Measurements from ENCODE around the gene CHP1. TPM values are rescaled to one million over a fixed set of nuclear protein-coding genes. Genes with fewer than 3 reads are reported as not detected.

The CHP1 gene
- 10 to 100 TPM; 59.5 to 79.1 (median 73.3) TPM for total RNA-seq
- polyA plus RNA-seq = 10 to 100 TPM; 23.2 to 27.6 TPM

DNA sequence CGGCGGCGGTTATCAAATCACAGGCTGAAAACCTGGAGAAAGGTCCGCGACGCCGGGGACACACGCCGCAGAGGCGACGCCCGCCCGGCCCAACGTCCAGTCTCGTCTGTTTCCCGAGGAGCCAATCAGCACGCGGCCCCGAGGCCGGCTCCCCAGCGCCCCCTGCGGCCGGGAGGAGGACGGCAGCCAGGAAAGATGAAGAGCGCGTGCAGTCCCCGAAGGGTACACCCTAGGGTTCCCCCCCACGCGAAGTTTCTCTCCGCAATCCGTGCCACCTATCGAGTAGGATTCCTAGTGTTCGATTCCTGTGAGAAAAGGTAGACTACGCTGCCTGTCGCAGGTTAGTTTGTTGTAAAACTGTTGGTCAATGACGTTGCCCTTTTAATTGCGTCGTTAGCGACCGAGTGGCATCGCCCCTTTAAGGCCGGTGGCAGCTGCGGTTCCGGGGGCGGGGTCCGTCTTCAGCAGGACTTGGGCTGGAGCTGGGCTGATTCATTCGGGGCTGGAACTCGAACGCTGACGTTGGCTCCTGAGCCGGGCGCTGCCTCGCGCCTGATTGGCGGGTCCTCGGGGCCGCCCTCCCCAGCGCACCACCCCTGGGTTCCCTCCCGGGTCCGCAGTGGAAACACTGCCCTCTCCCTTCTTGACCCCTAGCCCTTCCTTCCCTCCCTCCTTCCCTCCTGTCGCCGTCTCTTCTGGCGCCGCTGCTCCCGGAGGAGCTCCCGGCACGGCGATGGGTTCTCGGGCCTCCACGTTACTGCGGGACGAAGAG lies at the start of gene CHP1, which contains the start of gene EXD1:
Gene CHP1, plus strand, starts transcription at position 619 of the 772 bp plus-strand sequence. Its CDS starts 115 bp downstream, at position 734.
Gene EXD1, minus strand, starts transcription at position 108 of the 772 bp plus-strand sequence. CDS start 4,182 bp downstream, outside the sequence.
- DNase-seq (peak; percentile 96 to 99 (median 98)), FAIRE-seq (peak; percentile 70), ATAC-seq (peak; percentile 96 to 99 (median 97))
- TF ChIP-seq, protein P1, sequence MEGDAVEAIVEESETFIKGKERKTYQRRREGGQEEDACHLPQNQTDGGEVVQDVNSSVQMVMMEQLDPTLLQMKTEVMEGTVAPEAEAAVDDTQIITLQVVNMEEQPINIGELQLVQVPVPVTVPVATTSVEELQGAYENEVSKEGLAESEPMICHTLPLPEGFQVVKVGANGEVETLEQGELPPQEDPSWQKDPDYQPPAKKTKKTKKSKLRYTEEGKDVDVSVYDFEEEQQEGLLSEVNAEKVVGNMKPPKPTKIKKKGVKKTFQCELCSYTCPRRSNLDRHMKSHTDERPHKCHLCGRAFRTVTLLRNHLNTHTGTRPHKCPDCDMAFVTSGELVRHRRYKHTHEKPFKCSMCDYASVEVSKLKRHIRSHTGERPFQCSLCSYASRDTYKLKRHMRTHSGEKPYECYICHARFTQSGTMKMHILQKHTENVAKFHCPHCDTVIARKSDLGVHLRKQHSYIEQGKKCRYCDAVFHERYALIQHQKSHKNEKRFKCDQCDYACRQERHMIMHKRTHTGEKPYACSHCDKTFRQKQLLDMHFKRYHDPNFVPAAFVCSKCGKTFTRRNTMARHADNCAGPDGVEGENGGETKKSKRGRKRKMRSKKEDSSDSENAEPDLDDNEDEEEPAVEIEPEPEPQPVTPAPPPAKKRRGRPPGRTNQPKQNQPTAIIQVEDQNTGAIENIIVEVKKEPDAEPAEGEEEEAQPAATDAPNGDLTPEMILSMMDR (IDR thresholded peaks at IDR 0.05) = peak; percentile 90 to 95 (median 92)
- Histone ChIP-seq H3K9me3 (no peaks in the 10 kb centered on the region), H3K27me3 (no peaks in the 10 kb centered on the region), H3K4me3 (peak within 1 kb of the TSS; percentile 76 to 89 (median 80)), H3K4me1 (peaks cover 10 to 22% (median 11%) of the 10 kb centered on the region in 3 donors), H3K27ac (peak within 1 kb of the TSS; percentile 81 to 95 (median 95)), H3K36me3 (no peaks in the 10 kb centered on the region)
- intact Hi-C loops (cut with DNase I) = no loop called here
- WGBS, 2 donors = 0 to 1% methylated on average over 71 to 72 of the region's 72 CpGs

DNA sequence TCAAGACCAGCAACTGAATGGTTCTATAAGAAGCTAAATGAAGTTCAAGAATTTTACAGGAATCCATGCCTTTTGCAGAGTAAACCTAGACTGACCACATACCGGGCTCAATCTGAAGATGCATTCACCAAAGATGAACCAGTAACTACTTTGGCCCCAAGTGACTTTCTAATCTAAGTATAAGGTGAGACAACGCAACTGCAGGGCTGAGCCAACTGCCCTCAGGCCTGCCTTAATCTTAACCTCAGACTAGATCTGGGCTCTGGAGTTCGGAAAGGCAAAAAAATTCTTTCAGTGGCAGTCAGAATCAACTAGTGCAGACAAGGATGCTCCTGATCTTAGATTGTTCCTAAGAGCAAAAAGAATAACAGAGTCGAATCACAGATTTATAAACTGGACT lies 48.8 kb upstream of the CHP1 start:
- H3K4me1 ChIP-seq = no peaks in the 10 kb centered on the region
- FAIRE-seq = no peak
- no peak overlapping the region for H3K4me3 ChIP-seq
- no peak for DNase-seq
- no peaks in the 10 kb centered on the region for H3K27me3 ChIP-seq
- ATAC-seq = no peak
- WGBS, 2 donors = 55 to 61% methylated on average over 4 of the region's 4 CpGs
- TF ChIP-seq, protein P1 (IDR thresholded peaks at IDR 0.05) = no peak
- intact Hi-C loops (cut with DNase I) = loop anchor here in 1 of 3 donors (5.0 to 10.0 kb wide), 2 partner anchors 157 to 280 kb away; no protein-coding TSS in a partner anchor
- no peak overlapping the region for H3K27ac ChIP-seq
- H3K9me3 ChIP-seq = no peaks in the 10 kb centered on the region
- H3K36me3 ChIP-seq = no peaks in the 10 kb centered on the region

DNA sequence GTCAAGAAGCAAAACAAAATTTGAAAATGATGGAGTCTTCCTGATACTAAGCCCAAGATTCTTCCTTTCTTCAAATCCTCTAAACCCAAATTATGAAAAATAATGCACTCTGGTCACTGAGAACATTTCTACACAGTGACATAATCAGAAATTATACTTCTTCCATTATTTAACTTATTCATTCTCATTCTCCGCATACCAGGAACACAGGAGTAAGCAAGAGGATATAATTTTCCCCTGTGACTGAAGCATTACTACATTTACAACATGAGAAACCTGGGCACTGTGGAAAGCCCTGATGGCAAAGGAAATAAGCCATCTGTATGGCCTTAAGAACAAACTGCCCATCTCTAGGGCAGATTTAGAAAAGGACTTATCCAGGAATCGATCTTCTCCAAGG lies 47.5 kb upstream of the CHP1 start:
- ATAC-seq (no peak), DNase-seq (no peak), FAIRE-seq (no peak)
- intact Hi-C loops (cut with DNase I) = loop anchor here in 1 of 3 donors (5.0 to 10.0 kb wide), 2 partner anchors 159 to 281 kb away; no protein-coding TSS in a partner anchor
- H3K9me3 ChIP-seq = no peaks in the 10 kb centered on the region
- H3K36me3 ChIP-seq = no peaks in the 10 kb centered on the region
- WGBS, 2 donors = 66 to 73% methylated on average over 2 of the region's 2 CpGs
- TF ChIP-seq, protein P1 (IDR thresholded peaks at IDR 0.05) = no peak
- no peaks in the 10 kb centered on the region for H3K27me3 ChIP-seq
- H3K4me1 ChIP-seq = no peaks in the 10 kb centered on the region
- no peak overlapping the region for H3K27ac ChIP-seq
- H3K4me3 ChIP-seq = no peak overlapping the region

DNA sequence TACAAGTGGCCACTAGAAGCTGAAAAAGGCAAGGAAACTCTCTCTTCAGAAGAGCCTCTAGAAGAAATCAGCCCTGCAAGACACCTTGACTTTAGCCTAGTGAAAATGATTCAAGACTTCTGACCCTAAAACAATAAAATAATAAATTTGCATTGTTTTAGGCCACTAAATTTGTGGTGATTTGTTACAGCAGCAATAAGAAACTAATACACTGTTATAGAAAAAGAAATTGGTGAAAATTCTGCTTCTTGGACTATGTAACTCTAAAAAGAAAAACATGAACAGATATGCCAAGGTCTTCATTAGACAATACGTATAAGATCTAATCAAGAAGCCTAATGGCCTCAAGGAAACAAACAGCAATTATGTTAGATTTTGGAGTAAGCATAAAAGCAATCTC lies 36.6 kb upstream of the CHP1 start:
- WGBS, 2 donors = 83 to 92% methylated on average over 1 of the region's 1 CpG
- no peaks in the 10 kb centered on the region for H3K27me3 ChIP-seq
- no peaks in the 10 kb centered on the region for H3K4me1 ChIP-seq
- intact Hi-C loops (cut with DNase I) = no loop called here
- H3K9me3 ChIP-seq = no peaks in the 10 kb centered on the region
- no peak for ATAC-seq
- no peak overlapping the region for H3K4me3 ChIP-seq
- FAIRE-seq = no peak
- TF ChIP-seq, protein P1 (IDR thresholded peaks at IDR 0.05) = no peak
- H3K27ac ChIP-seq = no peak overlapping the region
- H3K36me3 ChIP-seq = no peaks in the 10 kb centered on the region
- no peak for DNase-seq

DNA sequence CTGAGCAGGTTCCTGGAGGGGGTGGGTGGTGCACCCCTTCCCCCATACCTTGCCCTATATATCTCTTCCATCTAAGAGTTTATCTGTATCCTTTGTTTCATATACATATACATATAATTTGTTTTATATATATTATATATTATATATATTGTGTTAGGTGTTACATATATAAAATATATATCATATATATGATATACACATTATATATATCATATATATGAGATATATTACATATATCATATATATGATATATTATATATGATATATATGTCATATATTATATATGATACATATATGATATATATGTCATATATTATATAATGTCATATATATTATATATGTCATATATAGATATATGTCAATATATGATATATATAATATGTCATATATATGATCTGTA lies 31.6 kb upstream of the CHP1 start:
- ATAC-seq (no peak), FAIRE-seq (peak; percentile 89)

More for the DNA sequence above, 31.6 kb upstream of the CHP1 start:
- H3K27ac ChIP-seq = no peak overlapping the region
- intact Hi-C loops (cut with DNase I) = no loop called here
- no peak overlapping the region for H3K4me3 ChIP-seq
- no peaks in the 10 kb centered on the region for H3K9me3 ChIP-seq
- H3K4me1 ChIP-seq = no peaks in the 10 kb centered on the region
- no peaks in the 10 kb centered on the region for H3K27me3 ChIP-seq
- H3K36me3 ChIP-seq = no peaks in the 10 kb centered on the region
- TF ChIP-seq, protein P1 (IDR thresholded peaks at IDR 0.05) = no peak
- DNase-seq = no peak

Data from pancreas (tissue), 10 donors.